Neural cell (in vitro differentiated cells): ENCODE results near the gene CFAP299. TPM values are rescaled to one million over a fixed set of nuclear protein-coding genes. Genes with fewer than 3 reads are reported as not detected.

Experiments used
- H2AFZ ChIP-seq: fragments of 200-600, 300-800 bp; sonication (generic), shearing (Covaris generic); 2 replicates; pipeline ENCODE4 v1.6.0; 2014; ENCODE audit warnings: low read depth, mild to moderate bottlenecking, antibody characterized with exemption, low read length, moderate library complexity
- H3F3A ChIP-seq: fragments of 200-600 bp; shearing (Covaris generic); 2 replicates; pipeline ENCODE4 v1.6.1; 2016; ENCODE audit warnings: mild to moderate bottlenecking, moderate library complexity, mixed read lengths, antibody characterized with exemption, low read length; ENCODE audit not compliant: insufficient read depth, poor library complexity, severe bottlenecking
- H3K27ac ChIP-seq: fragments of 200-600, 300-800 bp; sonication (generic), shearing (Covaris generic); 2 replicates; pipeline ENCODE4 v1.5.1; 2014; ENCODE audit warnings: mild to moderate bottlenecking, low read length, moderate library complexity
- H3K27me3 ChIP-seq: fragments of 300-800, 200-600 bp; sonication (generic), shearing (Covaris generic); 2 replicates; pipeline ENCODE4 v1.6.0; 2014; ENCODE audit warnings: mild to moderate bottlenecking, low read depth, low read length, moderate library complexity; ENCODE audit not compliant: insufficient read depth
- H3K36me3 ChIP-seq: fragments of 300-800, 200-600 bp; sonication (generic), shearing (Covaris generic); 2 replicates; pipeline ENCODE4 v1.5.1; 2014; ENCODE audit warnings: mild to moderate bottlenecking, antibody characterized with exemption, low read length, moderate library complexity; ENCODE audit not compliant: insufficient read depth
- H3K4me2 ChIP-seq: fragments of 300-800, 200-600 bp; sonication (generic), shearing (Covaris generic); 2 replicates; pipeline ENCODE4 v1.6.0; 2014; ENCODE audit warnings: mild to moderate bottlenecking, low read length
- H3K4me3 ChIP-seq: fragments of 300-800, 200-600 bp; sonication (generic), shearing (Covaris generic); 2 replicates; pipeline ENCODE4 v1.5.1; 2014; ENCODE audit warnings: mild to moderate bottlenecking, low read length, moderate library complexity
- H3K79me2 ChIP-seq: fragments of 200-600 bp; shearing (Covaris generic); replicated peaks from 2 replicates; pipeline ENCODE4 v1.6.0; 2014; ENCODE audit warnings: mild to moderate bottlenecking, low read length, moderate library complexity; ENCODE audit not compliant: insufficient read depth
- H3K9ac ChIP-seq: fragments of 300-800, 200-600 bp; sonication (generic), shearing (Covaris generic); 2 replicates; pipeline ENCODE4 v1.6.1; 2016; ENCODE audit warnings: mild to moderate bottlenecking, low read length, mixed read lengths
- H3K9me2 ChIP-seq: fragments of 200-600 bp; shearing (Covaris generic); 2 replicates; pipeline ENCODE4 v1.6.1; 2016; ENCODE audit warnings: mild to moderate bottlenecking, low read length, mixed read lengths; ENCODE audit not compliant: insufficient read depth
- H3K9me3 ChIP-seq: fragments of 200-600, 300-800 bp; sonication (generic), shearing (Covaris generic); 2 replicates; pipeline ENCODE4 v1.6.1; 2016; ENCODE audit warnings: mild to moderate bottlenecking, mixed run types, low read length, moderate library complexity, mixed read lengths
- H4K20me1 ChIP-seq: fragments of 200-600 bp; shearing (Covaris generic); 2 replicates; pipeline ENCODE4 v1.6.1; 2016; ENCODE audit warnings: mild to moderate bottlenecking, mixed run types; ENCODE audit not compliant: insufficient read depth
- CTCF ChIP-seq: fragments of 450-650 bp; IDR thresholded peaks from 2 replicates; pipeline ENCODE4 v1.5.1; 2014; ENCODE audit warnings: antibody characterized with exemption, mild to moderate bottlenecking, moderate library complexity; ENCODE audit not compliant: poor library complexity, severe bottlenecking
- EP300 ChIP-seq: fragments of 450-650 bp; conservative IDR thresholded peaks from 2 replicates; pipeline ENCODE4 v1.6.1; 2014; ENCODE audit warnings: antibody characterized with exemption, mild to moderate bottlenecking, moderate library complexity; ENCODE audit not compliant: poor library complexity, severe bottlenecking
- EZH2 ChIP-seq: fragments of 200-600, 300-800 bp; shearing (Covaris generic), sonication (generic); IDR thresholded peaks from 2 replicates; pipeline ENCODE4 v1.6.1; 2014; ENCODE audit warnings: antibody characterized with exemption, low read length, borderline replicate concordance, mild to moderate bottlenecking; ENCODE audit not compliant: insufficient read depth, poor library complexity, severe bottlenecking
- MXI1 ChIP-seq: fragments of 450-650 bp; conservative IDR thresholded peaks from 2 replicates; pipeline ENCODE4 v1.6.1; 2014; ENCODE audit warnings: antibody characterized with exemption, mild to moderate bottlenecking; ENCODE audit not compliant: poor library complexity, severe bottlenecking
- POLR2AphosphoS5 ChIP-seq: IDR thresholded peaks from 2 replicates; pipeline ENCODE4 v1.6.1; 2012
- RAD21 ChIP-seq: fragments of 450-650 bp; conservative IDR thresholded peaks from 2 replicates; pipeline ENCODE4 v1.6.1; 2014; ENCODE audit warnings: antibody characterized with exemption, mild to moderate bottlenecking, moderate library complexity
- SMC3 ChIP-seq: fragments of 450-650 bp; conservative IDR thresholded peaks from 2 replicates; pipeline ENCODE4 v1.6.1; 2014; ENCODE audit warnings: antibody characterized with exemption, mild to moderate bottlenecking, moderate library complexity; ENCODE audit not compliant: poor library complexity
- TAF1 ChIP-seq: IDR thresholded peaks from 2 replicates; pipeline ENCODE4 v1.6.1; 2012; ENCODE audit warnings: low read depth
- polyA plus RNA-seq: library from polyadenylated mRNA; depleted of rRNA; stranded (reverse); fragments of >200 nt; gene quantifications from 2 replicates; pipeline ENCODE4 v1.2.3, GENCODE V29; 2014
- TF ChIP-seq, protein P1 (sequence below): IDR thresholded peaks from 2 replicates; pipeline ENCODE4 v1.6.1; 2012; ENCODE audit warnings: borderline replicate concordance

Gene CFAP299
- polyA plus RNA-seq, 1 donor from 2014 or later, result not detected

DNA sequence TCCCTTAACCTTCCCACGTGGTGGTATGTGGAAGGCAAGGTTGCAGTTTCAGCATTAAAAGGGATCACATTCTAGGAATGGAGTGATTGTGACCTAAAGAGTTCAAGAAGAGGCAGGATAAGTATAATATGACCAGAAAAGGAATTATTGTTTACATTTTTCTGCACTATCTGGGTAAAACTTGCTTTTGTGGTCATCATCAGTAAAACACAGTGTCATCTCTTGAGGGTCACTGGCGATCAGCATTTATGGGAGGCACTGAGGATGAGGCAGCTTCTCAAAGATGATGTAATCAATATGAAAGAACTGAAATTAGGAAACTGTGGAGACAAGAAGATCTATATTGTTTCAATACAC lies 88.7 kb downstream of the CFAP299 start:
- Histone ChIP-seq H2AFZ (no peak overlapping the region), H3F3A (no peaks in the 10 kb centered on the region), H3K27me3 (no peaks in the 10 kb centered on the region), H3K27ac (no peak overlapping the region), H3K9ac (no peak overlapping the region), H3K9me2 (no peaks in the 10 kb centered on the region), H3K79me2 (no peaks in the 10 kb centered on the region), H3K36me3 (no peaks in the 10 kb centered on the region), H3K4me2 (no peak overlapping the region), H4K20me1 (no peaks in the 10 kb centered on the region), H3K4me3 (no peak overlapping the region), H3K9me3 (no peaks in the 10 kb centered on the region)
- TF ChIP-seq EZH2 (no peak), RAD21 (no peak), CTCF (no peak), SMC3 (no peak), POLR2AphosphoS5 (no peak), MXI1 (no peak), TAF1 (no peak), EP300 (no peak)
- TF ChIP-seq, protein P1, sequence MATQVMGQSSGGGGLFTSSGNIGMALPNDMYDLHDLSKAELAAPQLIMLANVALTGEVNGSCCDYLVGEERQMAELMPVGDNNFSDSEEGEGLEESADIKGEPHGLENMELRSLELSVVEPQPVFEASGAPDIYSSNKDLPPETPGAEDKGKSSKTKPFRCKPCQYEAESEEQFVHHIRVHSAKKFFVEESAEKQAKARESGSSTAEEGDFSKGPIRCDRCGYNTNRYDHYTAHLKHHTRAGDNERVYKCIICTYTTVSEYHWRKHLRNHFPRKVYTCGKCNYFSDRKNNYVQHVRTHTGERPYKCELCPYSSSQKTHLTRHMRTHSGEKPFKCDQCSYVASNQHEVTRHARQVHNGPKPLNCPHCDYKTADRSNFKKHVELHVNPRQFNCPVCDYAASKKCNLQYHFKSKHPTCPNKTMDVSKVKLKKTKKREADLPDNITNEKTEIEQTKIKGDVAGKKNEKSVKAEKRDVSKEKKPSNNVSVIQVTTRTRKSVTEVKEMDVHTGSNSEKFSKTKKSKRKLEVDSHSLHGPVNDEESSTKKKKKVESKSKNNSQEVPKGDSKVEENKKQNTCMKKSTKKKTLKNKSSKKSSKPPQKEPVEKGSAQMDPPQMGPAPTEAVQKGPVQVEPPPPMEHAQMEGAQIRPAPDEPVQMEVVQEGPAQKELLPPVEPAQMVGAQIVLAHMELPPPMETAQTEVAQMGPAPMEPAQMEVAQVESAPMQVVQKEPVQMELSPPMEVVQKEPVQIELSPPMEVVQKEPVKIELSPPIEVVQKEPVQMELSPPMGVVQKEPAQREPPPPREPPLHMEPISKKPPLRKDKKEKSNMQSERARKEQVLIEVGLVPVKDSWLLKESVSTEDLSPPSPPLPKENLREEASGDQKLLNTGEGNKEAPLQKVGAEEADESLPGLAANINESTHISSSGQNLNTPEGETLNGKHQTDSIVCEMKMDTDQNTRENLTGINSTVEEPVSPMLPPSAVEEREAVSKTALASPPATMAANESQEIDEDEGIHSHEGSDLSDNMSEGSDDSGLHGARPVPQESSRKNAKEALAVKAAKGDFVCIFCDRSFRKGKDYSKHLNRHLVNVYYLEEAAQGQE, result no peak

GRCh38 chr4:80425124-80426100 lies 89.9 kb downstream of the CFAP299 start:
- Histone ChIP-seq H3K9me2 (no peaks in the 10 kb centered on the region), H3K4me2 (no peak overlapping the region), H3K79me2 (no peaks in the 10 kb centered on the region), H3K27ac (no peak overlapping the region), H3F3A (no peaks in the 10 kb centered on the region), H3K9ac (no peak overlapping the region), H2AFZ (no peak overlapping the region), H3K9me3 (no peaks in the 10 kb centered on the region), H3K4me3 (no peak overlapping the region), H3K36me3 (no peaks in the 10 kb centered on the region), H3K27me3 (no peaks in the 10 kb centered on the region), H4K20me1 (no peaks in the 10 kb centered on the region)
- TF ChIP-seq, protein P1, result no peak
- no peak for TF ChIP-seq POLR2AphosphoS5
- TF ChIP-seq SMC3, result no peak
- TF ChIP-seq EP300, result no peak
- no peak for TF ChIP-seq CTCF
- TF ChIP-seq MXI1, result no peak
